Trophoblast cell (in vitro differentiated cells and primary cell): ENCODE results near the gene SF3B5.

Source experiments
- DNase-seq, 2 donors: peaks; one replicate each; pipeline ENCODE4 v3.0.0-alpha.2; 2016
- H2AFZ ChIP-seq: 2 replicates; pipeline ENCODE4 v1.6.1; 2013; ENCODE audit warnings: low read length, moderate library complexity, mild to moderate bottlenecking; ENCODE audit not compliant: insufficient read depth, poor library complexity
- H2AK5ac ChIP-seq: 2 replicates; pipeline ENCODE4 v1.6.1; 2013; ENCODE audit warnings: mild to moderate bottlenecking, low read length
- H2BK120ac ChIP-seq: 2 replicates; pipeline ENCODE4 v1.6.1; 2013; ENCODE audit warnings: low read length, mild to moderate bottlenecking, moderate library complexity; ENCODE audit not compliant: insufficient read depth, poor library complexity
- H2BK12ac ChIP-seq: 2 replicates; pipeline ENCODE4 v1.6.1; 2013; ENCODE audit warnings: mild to moderate bottlenecking, low read length, moderate library complexity
- H2BK5ac ChIP-seq: 2 replicates; pipeline ENCODE4 v1.6.1; 2013; ENCODE audit warnings: low read length, low read depth, moderate library complexity, mild to moderate bottlenecking; ENCODE audit not compliant: poor library complexity
- H3K14ac ChIP-seq: 2 replicates; pipeline ENCODE4 v1.6.1; 2013; ENCODE audit warnings: mild to moderate bottlenecking, low read length
- H3K18ac ChIP-seq: 2 replicates; pipeline ENCODE4 v1.6.1; 2013; ENCODE audit warnings: mild to moderate bottlenecking, low read length
- H3K23ac ChIP-seq: 2 replicates; pipeline ENCODE4 v1.6.1; 2013; ENCODE audit warnings: low read length
- H3K27ac ChIP-seq: 2 replicates; pipeline ENCODE4 v1.5.1; 2013; ENCODE audit warnings: low read depth, mild to moderate bottlenecking, inconsistent platforms, low read length, moderate library complexity
- H3K27me3 ChIP-seq: 2 replicates; pipeline ENCODE4 v1.6.1; 2013; ENCODE audit warnings: inconsistent platforms, mild to moderate bottlenecking, low read length, moderate library complexity; ENCODE audit not compliant: insufficient read depth
- H3K36me3 ChIP-seq, 2 experiments: 1 replicate in 1 of 2; 2 replicates in 1 of 2; pipeline ENCODE4 v1.6.1; 2013; ENCODE audit warnings: low read length in 2 of 2, mild to moderate bottlenecking in 2 of 2, moderate library complexity in 1 of 2; ENCODE audit not compliant: insufficient read depth in 2 of 2, control insufficient read depth in 1 of 2
- H3K4ac ChIP-seq: 2 replicates; pipeline ENCODE4 v1.6.1; 2013; ENCODE audit warnings: low read depth, mild to moderate bottlenecking, low read length, moderate library complexity
- H3K4me1 ChIP-seq, 2 experiments: 1 replicate in 1 of 2; 2 replicates in 1 of 2; pipeline ENCODE4 v1.6.1; 2013; ENCODE audit warnings: low read length in 2 of 2, mild to moderate bottlenecking in 2 of 2, moderate library complexity in 1 of 2; ENCODE audit not compliant: insufficient read depth in 2 of 2, control insufficient read depth in 1 of 2
- H3K4me2 ChIP-seq: 2 replicates; pipeline ENCODE4 v1.6.1; 2013; ENCODE audit warnings: inconsistent platforms, mild to moderate bottlenecking, low read length, moderate library complexity
- H3K4me3 ChIP-seq: 2 replicates; pipeline ENCODE4 v1.5.1; 2013; ENCODE audit warnings: mild to moderate bottlenecking, low read depth, low read length, inconsistent platforms
- H3K79me1 ChIP-seq: one replicate; pipeline ENCODE4 v1.6.1; 2013; ENCODE audit warnings: low read length
- H3K79me2 ChIP-seq: 2 replicates; pipeline ENCODE4 v1.6.1; 2013; ENCODE audit warnings: low read length, mild to moderate bottlenecking; ENCODE audit not compliant: control insufficient read depth, insufficient read depth, poor library complexity
- H3K9ac ChIP-seq: 2 replicates; pipeline ENCODE4 v1.6.1; 2013; ENCODE audit warnings: mild to moderate bottlenecking, low read length
- H3K9me3 ChIP-seq: 2 replicates; pipeline ENCODE4 v1.6.1; 2013; ENCODE audit warnings: low read depth, mild to moderate bottlenecking, control low read depth, inconsistent platforms, low read length; ENCODE audit not compliant: insufficient read depth
- H4K12ac ChIP-seq: 2 replicates; pipeline ENCODE4 v1.6.1; 2013; ENCODE audit warnings: low read depth, mild to moderate bottlenecking, low read length, moderate library complexity
- H4K8ac ChIP-seq: 2 replicates; pipeline ENCODE4 v1.6.1; 2013; ENCODE audit warnings: low read depth, mild to moderate bottlenecking, low read length, moderate library complexity
- H4K91ac ChIP-seq: one replicate; pipeline ENCODE4 v1.6.1; 2013; ENCODE audit warnings: low read depth, mild to moderate bottlenecking, low read length, moderate library complexity
- WGBS: extraction: QIAGEN DNeasy Blood & Tissue Kit; methylation state at CpG from one replicate; pipeline ENCODE4 v1.1.7; 2013; ENCODE audit warnings: missing lambda C conversion rate; ENCODE audit not compliant: insufficient read length, insufficient coverage; ENCODE audit errors: extremely low coverage; 5-methylcytosine and 5-hydroxymethylcytosine counted together

SF3B5 gene

DNA sequence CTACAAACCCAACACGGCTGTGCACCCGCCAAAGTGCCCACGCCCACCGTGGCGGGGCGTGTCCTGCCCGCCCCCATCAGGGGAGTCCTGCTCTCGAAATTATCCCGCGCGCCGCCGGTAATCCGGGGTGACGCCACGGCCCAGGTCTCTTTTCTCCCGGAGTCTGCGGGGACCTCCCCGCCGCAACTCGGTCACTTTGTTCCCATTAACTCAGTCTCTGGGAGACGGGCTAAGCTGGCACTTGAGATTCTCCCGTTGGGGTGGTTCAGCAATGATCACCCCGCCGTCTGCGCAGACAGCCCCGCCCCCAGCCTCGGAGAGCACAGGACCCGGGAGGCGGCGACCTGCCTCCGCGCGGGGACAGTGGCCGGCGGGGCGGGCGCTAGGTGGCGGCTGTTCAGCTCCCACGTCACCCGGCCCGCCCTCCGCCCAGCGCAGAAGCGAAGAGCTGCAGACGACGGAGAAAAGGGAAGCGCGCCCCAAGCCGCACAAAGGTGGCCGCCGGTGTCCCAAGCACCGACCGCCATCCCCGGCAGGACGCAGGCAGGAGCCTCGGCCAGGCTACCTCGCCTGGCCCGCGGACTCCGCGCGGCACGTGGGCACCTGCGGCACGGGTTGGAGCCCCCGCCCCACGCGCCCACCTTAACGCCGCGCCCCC is 31.5 kb downstream of the SF3B5 start:
- no peaks in the 10 kb centered on the region for H3K9me3 ChIP-seq
- H3K36me3 ChIP-seq = no peaks in the 10 kb centered on the region
- peaks cover 28% of the 10 kb centered on the region for H3K27me3 ChIP-seq
- peak; percentile 70 to 82 for DNase-seq
- H4K8ac ChIP-seq = no peak overlapping the region
- H2BK5ac ChIP-seq = no peak overlapping the region
- no peaks in the 10 kb centered on the region for H3K79me1 ChIP-seq
- peak overlapping the region; percentile 98 for H3K4me2 ChIP-seq
- no peak overlapping the region for H3K18ac ChIP-seq
- H4K12ac ChIP-seq = peak overlapping the region; percentile 12
- H2BK12ac ChIP-seq = no peak overlapping the region
- peaks cover 3 to 7% of the 10 kb centered on the region in 2 experiments for H3K4me1 ChIP-seq
- peak overlapping the region; percentile 74 for H3K4me3 ChIP-seq
- H3K9ac ChIP-seq = no peak overlapping the region
- no peak overlapping the region for H3K23ac ChIP-seq
- no peak overlapping the region for H3K14ac ChIP-seq
- H4K91ac ChIP-seq = no peak overlapping the region
- WGBS = no CpG with 5 or more reads among the region's 72 CpGs
- H3K4ac ChIP-seq = no peak overlapping the region
- H3K79me2 ChIP-seq = no peaks in the 10 kb centered on the region
- H2AFZ ChIP-seq = peak overlapping the region; percentile 97
- no peak overlapping the region for H2AK5ac ChIP-seq
- H3K27ac ChIP-seq = no peak overlapping the region
- no peak overlapping the region for H2BK120ac ChIP-seq

GRCh38 chr6:144063246-144063743 is 32.1 kb downstream of the SF3B5 start:
- H3K27me3 ChIP-seq = peaks cover 28% of the 10 kb centered on the region
- no peaks in the 10 kb centered on the region for H3K79me2 ChIP-seq
- H3K79me1 ChIP-seq = no peaks in the 10 kb centered on the region
- no peaks in the 10 kb centered on the region for H3K36me3 ChIP-seq
- H2BK120ac ChIP-seq = no peak overlapping the region
- no peak overlapping the region for H2AK5ac ChIP-seq
- no peak overlapping the region for H3K4ac ChIP-seq
- DNase-seq = peak in 1 of 2 donors; percentile 3
- H3K4me1 ChIP-seq = peaks cover 3 to 7% of the 10 kb centered on the region in 2 experiments
- no peak overlapping the region for H3K9ac ChIP-seq
- no peak overlapping the region for H3K18ac ChIP-seq
- H3K27ac ChIP-seq = no peak overlapping the region
- peak overlapping the region; percentile 74 for H3K4me3 ChIP-seq
- no peak overlapping the region for H4K8ac ChIP-seq
- peak overlapping the region; percentile 97 for H2AFZ ChIP-seq
- no peak overlapping the region for H3K14ac ChIP-seq
- no peak overlapping the region for H4K91ac ChIP-seq
- no peak overlapping the region for H2BK5ac ChIP-seq
- H4K12ac ChIP-seq = no peak overlapping the region
- H3K9me3 ChIP-seq = no peaks in the 10 kb centered on the region
- WGBS = no CpG with 5 or more reads among the region's 16 CpGs
- H2BK12ac ChIP-seq = no peak overlapping the region
- H3K23ac ChIP-seq = no peak overlapping the region
- peak overlapping the region; percentile 98 for H3K4me2 ChIP-seq

- H3K18ac ChIP-seq = no peak overlapping the region
- no peak overlapping the region for H4K91ac ChIP-seq
- no peak overlapping the region for H2AFZ ChIP-seq
- no peaks in the 10 kb centered on the region for H3K9me3 ChIP-seq
- no peak overlapping the region for H3K4me2 ChIP-seq
- H3K14ac ChIP-seq = no peak overlapping the region
- H3K4ac ChIP-seq = no peak overlapping the region
- no peak overlapping the region for H2BK12ac ChIP-seq
- H3K9ac ChIP-seq = no peak overlapping the region
- DNase-seq = no peak
- no CpG with 5 or more reads among the region's 5 CpGs for WGBS
- H3K36me3 ChIP-seq = no peaks in the 10 kb centered on the region
- H3K4me1 ChIP-seq = peaks cover 3 to 7% of the 10 kb centered on the region in 2 experiments
- H3K79me2 ChIP-seq = no peaks in the 10 kb centered on the region
- H3K23ac ChIP-seq = no peak overlapping the region
- no peak overlapping the region for H3K4me3 ChIP-seq
- H3K27me3 ChIP-seq = peaks cover 28% of the 10 kb centered on the region
- no peak overlapping the region for H2BK120ac ChIP-seq
- H2AK5ac ChIP-seq = no peak overlapping the region
- H3K27ac ChIP-seq = no peak overlapping the region
- no peak overlapping the region for H4K8ac ChIP-seq
- no peak overlapping the region for H4K12ac ChIP-seq
- no peak overlapping the region for H2BK5ac ChIP-seq
- H3K79me1 ChIP-seq = no peaks in the 10 kb centered on the region
Measured at GRCh38 chr6:144062786-144063185, 32.6 kb downstream of the SF3B5 start.

- DNase-seq = no peak
- H4K12ac ChIP-seq = no peak overlapping the region
- H4K8ac ChIP-seq = no peak overlapping the region
- no peaks in the 10 kb centered on the region for H3K79me1 ChIP-seq
- no peak overlapping the region for H3K4ac ChIP-seq
- H3K18ac ChIP-seq = no peak overlapping the region
- H3K14ac ChIP-seq = no peak overlapping the region
- no peaks in the 10 kb centered on the region for H3K79me2 ChIP-seq
- no peak overlapping the region for H3K4me3 ChIP-seq
- H3K9ac ChIP-seq = no peak overlapping the region
- H3K4me2 ChIP-seq = no peak overlapping the region
- H3K27me3 ChIP-seq = peaks cover 17% of the 10 kb centered on the region
- H2BK5ac ChIP-seq = no peak overlapping the region
- no peak overlapping the region for H4K91ac ChIP-seq
- no CpG with 5 or more reads among the region's 1 CpG for WGBS
- H2AK5ac ChIP-seq = no peak overlapping the region
- peaks cover 3% of the 10 kb centered on the region in 2 experiments for H3K4me1 ChIP-seq
- H3K36me3 ChIP-seq = no peaks in the 10 kb centered on the region
- no peak overlapping the region for H2BK120ac ChIP-seq
- no peak overlapping the region for H2BK12ac ChIP-seq
- peaks cover 2% of the 10 kb centered on the region for H3K9me3 ChIP-seq
- no peak overlapping the region for H3K23ac ChIP-seq
- H2AFZ ChIP-seq = no peak overlapping the region
- H3K27ac ChIP-seq = no peak overlapping the region
Measured at GRCh38 chr6:144059139-144059538, 36.2 kb downstream of the SF3B5 start.
